Measurements from ENCODE around the gene MPPED2. TPM values are rescaled to one million over a fixed set of nuclear protein-coding genes. Genes with fewer than 3 reads are reported as not detected.

The MPPED2 gene
- total and polyA plus RNA-seq, 2 donors (not counting 3 experiments of a cell fraction or from before 2014, with no cell fraction given): not detected

GRCh38 chr11:30454541-30454940 is 131.6 kb downstream of the MPPED2 start:
- Histone ChIP-seq H3K9me1 (replicated peaks; ENCODE audit: control insufficient read depth, extremely low read depth, insufficient read depth, low read length) (no peaks in the 10 kb centered on the region), H3K4me3 (replicated peaks in 1 of 3; ENCODE audit: insufficient read depth in 1 of 3, low read depth in 1 of 3, low read length in 3 of 3) (no peak overlapping the region), H3K79me2 (ENCODE audit: control insufficient read depth, insufficient read depth, low read length) (no peaks in the 10 kb centered on the region), H3K27ac (ENCODE audit: insufficient read depth, low read depth, low read length) (no peak overlapping the region), H3K36me3 (ENCODE audit: control insufficient read depth in 2 of 2, extremely low read depth in 1 of 2, insufficient read depth in 2 of 2, low read length in 2 of 2) (no peaks in the 10 kb centered on the region), H3K4me2 (ENCODE audit: insufficient read depth, low read length) (no peak overlapping the region), H3K4me1 (ENCODE audit: control insufficient read depth, extremely low read depth, insufficient read depth, low read length) (no peaks in the 10 kb centered on the region), H4K20me1 (replicated peaks; ENCODE audit: control insufficient read depth, extremely low read depth, insufficient read depth, low read length) (no peaks in the 10 kb centered on the region), H3K27me3 (ENCODE audit: control insufficient read depth in 2 of 2, insufficient read depth in 2 of 2, low read length in 2 of 2) (no peaks in the 10 kb centered on the region), H3K9ac (replicated peaks; ENCODE audit: extremely low read depth, insufficient read depth, low read length) (no peak overlapping the region), H2AFZ (ENCODE audit: low read depth, low read length) (no peak overlapping the region), H3K9me3 (replicated peaks; ENCODE audit: control insufficient read depth, insufficient read depth, low read length) (no peaks in the 10 kb centered on the region)
- dilution Hi-C loops (cut with MboI; ENCODE audit: extremely low pct_ligation_motif_present, low sequenced_read_pairs): no loop called here
- intact Hi-C loops (cut with micrococcal nuclease): no loop called here
- no peak for DNase-seq (ENCODE audit: low read depth, low spot score)
- ChIA-PET POLR2A (no interaction called here), CTCF (no interaction called here)
- FAIRE-seq: no peak
- no TSS peak for BruUV-seq (replicated peaks)
- TF ChIP-seq FOS (IDR thresholded peaks at IDR 0.05; ENCODE audit: borderline replicate concordance, insufficient read depth, low read length): no peak
- TF ChIP-seq POLR2A (IDR thresholded peaks at IDR 0.05; ENCODE audit: low read depth, low read length): no peak
- no peak for TF ChIP-seq MYC (IDR thresholded peaks at IDR 0.05; ENCODE audit: low read depth, low read length)
- no peak for TF ChIP-seq EZH2 (IDR thresholded peaks at IDR 0.05; ENCODE audit: borderline replicate concordance, low read depth, low read length, severe bottlenecking)
- TF ChIP-seq, protein P1, sequence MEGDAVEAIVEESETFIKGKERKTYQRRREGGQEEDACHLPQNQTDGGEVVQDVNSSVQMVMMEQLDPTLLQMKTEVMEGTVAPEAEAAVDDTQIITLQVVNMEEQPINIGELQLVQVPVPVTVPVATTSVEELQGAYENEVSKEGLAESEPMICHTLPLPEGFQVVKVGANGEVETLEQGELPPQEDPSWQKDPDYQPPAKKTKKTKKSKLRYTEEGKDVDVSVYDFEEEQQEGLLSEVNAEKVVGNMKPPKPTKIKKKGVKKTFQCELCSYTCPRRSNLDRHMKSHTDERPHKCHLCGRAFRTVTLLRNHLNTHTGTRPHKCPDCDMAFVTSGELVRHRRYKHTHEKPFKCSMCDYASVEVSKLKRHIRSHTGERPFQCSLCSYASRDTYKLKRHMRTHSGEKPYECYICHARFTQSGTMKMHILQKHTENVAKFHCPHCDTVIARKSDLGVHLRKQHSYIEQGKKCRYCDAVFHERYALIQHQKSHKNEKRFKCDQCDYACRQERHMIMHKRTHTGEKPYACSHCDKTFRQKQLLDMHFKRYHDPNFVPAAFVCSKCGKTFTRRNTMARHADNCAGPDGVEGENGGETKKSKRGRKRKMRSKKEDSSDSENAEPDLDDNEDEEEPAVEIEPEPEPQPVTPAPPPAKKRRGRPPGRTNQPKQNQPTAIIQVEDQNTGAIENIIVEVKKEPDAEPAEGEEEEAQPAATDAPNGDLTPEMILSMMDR (IDR thresholded peaks at IDR 0.05; ENCODE audit: extremely low read depth in 1 of 2, insufficient read depth in 1 of 2, low read depth in 1 of 2, low read length in 2 of 2): no peak
- no peak for TF ChIP-seq GATA2 (IDR thresholded peaks at IDR 0.05; ENCODE audit: insufficient read depth, insufficient read length, low read depth, low read length)
- no peak for TF ChIP-seq MAX (IDR thresholded peaks at IDR 0.05; ENCODE audit: insufficient read depth, insufficient read length)
- TF ChIP-seq POLR2AphosphoS5 (IDR thresholded peaks at IDR 0.05; ENCODE audit: insufficient read depth, low read depth, low read length): no peak
- TF ChIP-seq JUN (IDR thresholded peaks at IDR 0.05; ENCODE audit: borderline replicate concordance, insufficient read depth, insufficient read length, low read depth): no peak
